GM21447 (cell line): ENCODE data around the gene HMX2.
A peak's percentile ranks its signal among the peaks of the same experiment; 100 is the strongest.
"Not testable (repeated sequence)": the region's sequence is repeated elsewhere in the genome, so short reads cannot be mapped to it uniquely, and the experiment has no call there.

Source experiments
- ATAC-seq: cut with Tn5 transposase; IDR thresholded peaks from one replicate; pipeline ENCODE4 v1.9.1; 2021; ENCODE audit not compliant: unreplicated experiment

Gene HMX2

GRCh38 chr10:123150271-123150985 is 2.5 kb downstream of the HMX2 start:
- ATAC-seq = no peak

GRCh38 chr10:123150986-123151736 is 3.2 kb downstream of the HMX2 start:
- ATAC-seq = no peak

- no peak for ATAC-seq
Measured at GRCh38 chr10:123151737-123152135, 3.8 kb downstream of the HMX2 start.

GRCh38 chr10:123153486-123154091 is 5.7 kb downstream of the HMX2 start:
- no peak for ATAC-seq

GRCh38 chr10:123154092-123154710 is 6.3 kb downstream of the HMX2 start, which contains the start of gene BUB3:
TSS of gene BUB3 (plus strand) at chr10:123154402. CDS start at chr10:123154918, 516 bp downstream.
- peak; percentile 92 for ATAC-seq

- peak; percentile 53 for ATAC-seq
Measured at GRCh38 chr10:123154711-123155505, 7.0 kb downstream of the HMX2 start.

- no peak for ATAC-seq
Measured at GRCh38 chr10:123156078-123156477, 8.1 kb downstream of the HMX2 start.

- no peak for ATAC-seq
Measured at GRCh38 chr10:123157210-123157609, 9.3 kb downstream of the HMX2 start.

- no peak for ATAC-seq
Measured at GRCh38 chr10:123158682-123159081, 10.7 kb downstream of the HMX2 start.

GRCh38 chr10:123160311-123160980 is 12.5 kb downstream of the HMX2 start:
- no peak for ATAC-seq

- no peak for ATAC-seq
Measured at GRCh38 chr10:123164319-123164718, 16.4 kb downstream of the HMX2 start.

- no peak for ATAC-seq
Measured at GRCh38 chr10:123165445-123166072, 17.6 kb downstream of the HMX2 start.

GRCh38 chr10:123166618-123167017 is 18.7 kb downstream of the HMX2 start:
- no peak for ATAC-seq

- no peak for ATAC-seq
Measured at GRCh38 chr10:123170961-123171360, 23.0 kb downstream of the HMX2 start.

- not testable (repeated sequence) for ATAC-seq
Measured at GRCh38 chr10:123171616-123172015, 23.7 kb downstream of the HMX2 start.

GRCh38 chr10:123175389-123176387 is 27.8 kb downstream of the HMX2 start:
- no peak for ATAC-seq

GRCh38 chr10:123178390-123178789 is 30.5 kb downstream of the HMX2 start:
- not testable (repeated sequence) for ATAC-seq
